ENCODE data around the gene FSTL3.

- TF ChIP-seq GATA2 (IDR thresholded peaks at IDR 0.05; ENCODE audit: low read depth, low read length) (no peak), GATA3 (IDR thresholded peaks at IDR 0.05; ENCODE audit: low read depth, low read length) (no peak)
Measured at GRCh38 chr19:726993-727956, 51.1 kb downstream of the FSTL3 start.

Measured in SH-SY5Y (cell line).